Liver (tissue), 3 donors: Measurements from ENCODE around the gene FANK1.

Experiments used
- TF ChIP-seq, protein P1 (sequence below): fragments of 150-350 bp; IDR thresholded peaks from 2 replicates; pipeline ENCODE4 v1.5.1; 2017; ENCODE audit warnings: improper control_type of control experiment, low read depth, low read length; ENCODE audit not compliant: missing input control
- TF ChIP-seq, protein P2 (sequence below): IDR thresholded peaks from 2 replicates; pipeline ENCODE4 v1.6.1; 2016; ENCODE audit warnings: antibody characterized with exemption
- TF ChIP-seq, protein P3 (sequence below): IDR thresholded peaks from 2 replicates; pipeline ENCODE4 v1.6.1; 2016; ENCODE audit warnings: antibody characterized with exemption
- donor health status: healthy.
- donor health status: healthy.

DNA sequence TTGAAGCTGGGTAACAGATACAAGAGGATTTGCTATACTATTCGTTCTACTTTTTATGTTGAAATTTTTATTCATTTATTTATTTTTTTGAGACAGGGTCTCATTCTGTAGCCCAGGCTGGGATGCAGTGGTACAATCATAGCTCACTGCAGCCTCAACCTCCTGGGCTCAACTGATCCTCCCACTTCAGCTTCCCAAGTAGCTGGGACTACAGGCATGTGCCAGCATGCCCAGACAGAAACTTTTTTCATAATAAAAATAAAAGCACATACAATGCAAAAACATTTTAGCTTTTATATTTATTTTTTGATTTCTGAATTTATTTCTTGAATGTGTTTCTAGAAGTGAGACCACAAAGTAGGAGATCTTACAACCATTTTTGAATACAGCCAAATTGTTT lies 71.2 kb downstream of the FANK1 start:
- TF ChIP-seq, protein P1, sequence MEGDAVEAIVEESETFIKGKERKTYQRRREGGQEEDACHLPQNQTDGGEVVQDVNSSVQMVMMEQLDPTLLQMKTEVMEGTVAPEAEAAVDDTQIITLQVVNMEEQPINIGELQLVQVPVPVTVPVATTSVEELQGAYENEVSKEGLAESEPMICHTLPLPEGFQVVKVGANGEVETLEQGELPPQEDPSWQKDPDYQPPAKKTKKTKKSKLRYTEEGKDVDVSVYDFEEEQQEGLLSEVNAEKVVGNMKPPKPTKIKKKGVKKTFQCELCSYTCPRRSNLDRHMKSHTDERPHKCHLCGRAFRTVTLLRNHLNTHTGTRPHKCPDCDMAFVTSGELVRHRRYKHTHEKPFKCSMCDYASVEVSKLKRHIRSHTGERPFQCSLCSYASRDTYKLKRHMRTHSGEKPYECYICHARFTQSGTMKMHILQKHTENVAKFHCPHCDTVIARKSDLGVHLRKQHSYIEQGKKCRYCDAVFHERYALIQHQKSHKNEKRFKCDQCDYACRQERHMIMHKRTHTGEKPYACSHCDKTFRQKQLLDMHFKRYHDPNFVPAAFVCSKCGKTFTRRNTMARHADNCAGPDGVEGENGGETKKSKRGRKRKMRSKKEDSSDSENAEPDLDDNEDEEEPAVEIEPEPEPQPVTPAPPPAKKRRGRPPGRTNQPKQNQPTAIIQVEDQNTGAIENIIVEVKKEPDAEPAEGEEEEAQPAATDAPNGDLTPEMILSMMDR = no peak
- TF ChIP-seq, protein P2, sequence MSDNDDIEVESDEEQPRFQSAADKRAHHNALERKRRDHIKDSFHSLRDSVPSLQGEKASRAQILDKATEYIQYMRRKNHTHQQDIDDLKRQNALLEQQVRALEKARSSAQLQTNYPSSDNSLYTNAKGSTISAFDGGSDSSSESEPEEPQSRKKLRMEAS = no peak
- TF ChIP-seq, protein P3, sequence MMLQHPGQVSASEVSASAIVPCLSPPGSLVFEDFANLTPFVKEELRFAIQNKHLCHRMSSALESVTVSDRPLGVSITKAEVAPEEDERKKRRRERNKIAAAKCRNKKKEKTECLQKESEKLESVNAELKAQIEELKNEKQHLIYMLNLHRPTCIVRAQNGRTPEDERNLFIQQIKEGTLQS = no peak
